KOPT-K1 (cell line): ENCODE results near the gene FIGNL2.

ENCODE experiments used
- H3K27ac ChIP-seq: fragments of 200-600 bp; sonication (generic); 2 replicates; pipeline ENCODE4 v1.5.1; 2016; ENCODE audit warnings: antibody characterized with exemption, mild to moderate bottlenecking, low read depth, low read length; ENCODE audit not compliant: poor library complexity, severe bottlenecking
- H3K36me3 ChIP-seq: fragments of 200-600 bp; sonication (generic); 2 replicates; pipeline ENCODE4 v1.5.1; 2017; ENCODE audit warnings: antibody characterized with exemption, mild to moderate bottlenecking, low read length, moderate library complexity; ENCODE audit not compliant: insufficient read depth
- H3K9me3 ChIP-seq: fragments of 200-600 bp; sonication (generic); 2 replicates; pipeline ENCODE4 v1.5.1; 2017; ENCODE audit warnings: antibody characterized with exemption, low read length, mild to moderate bottlenecking; ENCODE audit not compliant: insufficient read depth, poor library complexity, severe bottlenecking

FIGNL2 gene

GRCh38 chr12:51851413-51852124 is 3.1 kb upstream of the FIGNL2 start:
- H3K36me3 ChIP-seq = no peaks in the 10 kb centered on the region
- H3K9me3 ChIP-seq = no peaks in the 10 kb centered on the region
- H3K27ac ChIP-seq = no peak overlapping the region

GRCh38 chr12:51850965-51851299 is 2.4 kb upstream of the FIGNL2 start:
- no peaks in the 10 kb centered on the region for H3K9me3 ChIP-seq
- H3K36me3 ChIP-seq = no peaks in the 10 kb centered on the region
- H3K27ac ChIP-seq = no peak overlapping the region

- Histone ChIP-seq H3K36me3 (no peaks in the 10 kb centered on the region), H3K9me3 (no peaks in the 10 kb centered on the region), H3K27ac (no peak overlapping the region)
These were observed 1.8 kb upstream of the FIGNL2 start for GRCh38 chr12:51850081-51850964.

GRCh38 chr12:51848841-51849735 is 570 bp upstream of the FIGNL2 start:
- no peak overlapping the region for H3K27ac ChIP-seq
- no peaks in the 10 kb centered on the region for H3K36me3 ChIP-seq
- H3K9me3 ChIP-seq = no peaks in the 10 kb centered on the region

- Histone ChIP-seq H3K9me3 (no peaks in the 10 kb centered on the region), H3K36me3 (no peaks in the 10 kb centered on the region), H3K27ac (no peak overlapping the region)
These were observed 734 bp downstream of the FIGNL2 start for GRCh38 chr12:51847643-51848325.

GRCh38 chr12:51846911-51847642 is 1.4 kb downstream of the FIGNL2 start:
- Histone ChIP-seq H3K36me3 (no peaks in the 10 kb centered on the region), H3K27ac (no peak overlapping the region), H3K9me3 (no peaks in the 10 kb centered on the region)

GRCh38 chr12:51846271-51846691 is 2.2 kb downstream of the FIGNL2 start:
- Histone ChIP-seq H3K36me3 (no peaks in the 10 kb centered on the region), H3K9me3 (no peaks in the 10 kb centered on the region), H3K27ac (no peak overlapping the region)

GRCh38 chr12:51845482-51845881 is 3.0 kb downstream of the FIGNL2 start:
- H3K9me3 ChIP-seq = no peaks in the 10 kb centered on the region
- H3K36me3 ChIP-seq = no peaks in the 10 kb centered on the region
- no peak overlapping the region for H3K27ac ChIP-seq

GRCh38 chr12:51844854-51845253 is 3.7 kb downstream of the FIGNL2 start:
- Histone ChIP-seq H3K27ac (no peak overlapping the region), H3K36me3 (no peaks in the 10 kb centered on the region), H3K9me3 (no peaks in the 10 kb centered on the region)

- Histone ChIP-seq H3K9me3 (no peaks in the 10 kb centered on the region), H3K27ac (no peak overlapping the region), H3K36me3 (no peaks in the 10 kb centered on the region)
These were observed 6.8 kb downstream of the FIGNL2 start for GRCh38 chr12:51841727-51842126.

GRCh38 chr12:51840966-51841365 is 7.6 kb downstream of the FIGNL2 start:
- no peak overlapping the region for H3K27ac ChIP-seq
- H3K36me3 ChIP-seq = no peaks in the 10 kb centered on the region
- H3K9me3 ChIP-seq = no peaks in the 10 kb centered on the region

- no peak overlapping the region for H3K27ac ChIP-seq
- no peaks in the 10 kb centered on the region for H3K9me3 ChIP-seq
These were observed 9.1 kb downstream of the FIGNL2 start for GRCh38 chr12:51839310-51839947.

GRCh38 chr12:51838762-51839161 is 9.8 kb downstream of the FIGNL2 start:
- Histone ChIP-seq H3K27ac (no peak overlapping the region), H3K9me3 (no peaks in the 10 kb centered on the region), H3K36me3 (no peaks in the 10 kb centered on the region)

More at GRCh38 chr12:51839310-51839947, 9.1 kb downstream of the FIGNL2 start:
- no peaks in the 10 kb centered on the region for H3K36me3 ChIP-seq

GRCh38 chr12:51838036-51838435 is 10.5 kb downstream of the FIGNL2 start:
- Histone ChIP-seq H3K36me3 (no peaks in the 10 kb centered on the region), H3K27ac (no peak overlapping the region), H3K9me3 (no peaks in the 10 kb centered on the region)
